ENCODE results near the gene ZNF784.

- TF ChIP-seq CTCF (IDR thresholded peaks at IDR 0.05) (no peak), EP300 (IDR thresholded peaks at IDR 0.05) (no peak)
Observed at GRCh38 chr19:55624109-55625003, at the start of gene ZNF784.
